Uterus (tissue), 4 donors: Measurements from ENCODE around the gene AGA. TPM values are rescaled to one million over a fixed set of nuclear protein-coding genes. Genes with fewer than 3 reads are reported as not detected.
A peak's percentile ranks its signal among the peaks of the same experiment; 100 is the strongest.

Source experiments
- DNase-seq, 2 donors: peaks; one replicate each; pipeline ENCODE4 v3.0.0-alpha.2; 2019 to 2020
- H3K27ac ChIP-seq, 2 donors: fragments of 200-600 bp; sonication (generic); 1 replicate in 1 of 2; 2 replicates in 1 of 2; pipeline ENCODE4 v1.5.1; 2016 to 2018
- H3K27me3 ChIP-seq, 2 donors: fragments of 200-600 bp; sonication (generic); one replicate each; pipeline ENCODE4 v1.5.1; 2018 to 2019; ENCODE audit warnings: control low read depth in 1 of 2
- H3K36me3 ChIP-seq, 2 donors: fragments of 200-600 bp; sonication (generic); one replicate each; pipeline ENCODE4 v1.5.1; 2019; ENCODE audit warnings: control low read depth in 1 of 2
- H3K4me1 ChIP-seq, 2 donors: fragments of 200-600 bp; sonication (generic); one replicate each; pipeline ENCODE4 v1.5.1; 2018 to 2019; ENCODE audit warnings: control low read depth in 1 of 2
- H3K4me3 ChIP-seq, 2 donors: fragments of 200-600 bp; sonication (generic); 1 replicate in 1 of 2; 2 replicates in 1 of 2; pipeline ENCODE4 v1.5.1; 2018 to 2019; ENCODE audit warnings: mild to moderate bottlenecking in 1 of 2
- H3K9me3 ChIP-seq, 2 donors: fragments of 200-600 bp; sonication (generic); one replicate each; pipeline ENCODE4 v1.5.1; 2019; ENCODE audit warnings: control low read depth in 1 of 2
- CTCF ChIP-seq, 4 experiments: fragments of 200-600 bp in 2 of 4; fragments of 450-650 bp in 2 of 4; sonication (generic) in 2 of 4; IDR thresholded peaks; one replicate each; pipeline ENCODE4 v1.5.1; 2016 to 2019; ENCODE audit warnings: antibody characterized with exemption in 4 of 4, mild to moderate bottlenecking in 2 of 4, moderate library complexity in 1 of 4
- POLR2A ChIP-seq, 2 donors: fragments of 450-650 bp; IDR thresholded peaks; one replicate each; pipeline ENCODE4 v1.6.1; 2016; ENCODE audit warnings: antibody characterized with exemption in 2 of 2, mild to moderate bottlenecking in 1 of 2, moderate library complexity in 1 of 2
- intact Hi-C: fragments of 100-400 bp; cut with DNase I; formaldehyde crosslinking; loops from one replicate; pipeline ENCODE4 v1.15.1; 2023; ENCODE audit warnings: low total_unique reads
- total RNA-seq, 4 donors: library from RNA; depleted of rRNA in 3 of 4; stranded (reverse); fragments of >200 nt in 3 of 4; gene quantifications; one replicate each; pipeline versions ENCODE4 v1.1.0 to v1.2.4, GENCODE V29; 2014 to 2023
- donor health status: DM: yes; HTN: yes; CAD: no.

Gene AGA
- 10 to 100 TPM in 1 of 4 donors, 1 to 10 TPM in 3; 2.3 to 38.0 (median 6.8) TPM for total RNA-seq

DNA sequence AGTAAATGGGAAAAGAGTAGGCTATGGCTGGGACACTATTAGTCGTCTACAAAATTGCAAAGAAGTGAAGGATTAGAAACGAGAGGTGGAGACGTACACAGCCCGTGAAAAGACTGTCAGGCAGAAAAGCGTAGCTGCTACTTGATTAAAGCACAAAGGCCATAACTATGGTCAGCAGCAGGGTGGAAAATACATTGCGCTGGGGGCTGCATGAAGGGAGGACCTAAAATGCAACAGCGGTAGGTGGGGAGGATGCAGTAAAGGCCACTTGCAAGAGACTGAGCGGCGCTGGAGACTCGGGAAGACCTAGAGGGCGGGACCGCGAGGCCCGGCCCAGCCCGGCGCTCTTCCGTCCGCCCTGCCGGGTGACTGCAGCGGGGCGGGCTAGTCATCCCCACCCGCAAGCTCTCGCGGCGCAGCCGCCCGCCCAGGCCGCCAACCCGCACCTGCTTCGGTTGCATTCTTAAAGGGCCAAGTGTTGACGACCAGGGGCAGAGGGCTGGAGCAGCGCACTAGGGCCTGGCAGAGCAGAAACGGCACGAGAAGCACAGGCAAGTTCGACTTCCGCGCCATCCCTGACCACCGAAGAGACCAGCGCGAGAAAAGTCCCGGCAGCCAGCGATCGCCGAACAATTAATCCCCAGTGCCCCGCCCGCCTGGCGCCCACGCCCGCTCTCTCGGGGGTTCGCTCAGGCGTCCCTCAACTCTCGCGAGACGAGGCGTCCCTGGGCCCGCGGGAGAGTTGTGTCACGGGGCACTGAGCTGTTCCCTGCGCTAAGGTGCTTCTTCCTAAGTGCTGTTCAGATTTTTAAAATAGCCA is at the start of gene AGA:
TSS of gene AGA (minus strand) at position 635 of the 820 bp plus-strand sequence. CDS start at position 573, 62 bp downstream.
- Histone ChIP-seq H3K27ac (peak within 1 kb of the TSS; percentile 93 to 96), H3K9me3 (no peaks in the 10 kb centered on the region), H3K4me3 (peak within 1 kb of the TSS; percentile 57 to 58), H3K36me3 (no peaks in the 10 kb centered on the region), H3K27me3 (no peaks in the 10 kb centered on the region), H3K4me1 (peaks cover 0 to 5% of the 10 kb centered on the region in 2 donors)
- DNase-seq, result peak; percentile 96
- TF ChIP-seq CTCF (IDR thresholded peaks at IDR 0.05), result peak in 2 of 4 experiments; percentile 4 to 6
- peak; percentile 48 to 59 for TF ChIP-seq POLR2A (IDR thresholded peaks at IDR 0.05)
- intact Hi-C loops, result no loop called here

DNA sequence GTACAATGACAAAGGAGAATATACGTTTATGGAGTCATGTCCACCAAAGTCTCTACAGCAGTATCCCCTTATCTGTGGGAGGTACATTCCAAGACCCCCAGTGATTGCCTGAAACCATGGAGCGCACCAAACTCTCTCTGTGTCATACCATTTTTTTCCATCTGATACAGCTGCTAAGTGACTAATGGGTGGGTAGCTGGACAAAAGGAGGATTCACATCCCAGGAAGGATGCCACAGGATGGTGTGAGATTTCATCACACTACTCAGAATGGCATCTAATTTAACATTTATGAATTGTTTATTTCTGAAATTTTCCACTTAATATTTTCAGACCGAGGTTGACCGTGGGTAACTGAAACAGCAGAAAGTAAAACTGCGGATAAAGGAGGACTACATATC is 49.8 kb upstream of the AGA start:
- no peaks in the 10 kb centered on the region for H3K4me1 ChIP-seq
- no peaks in the 10 kb centered on the region for H3K27me3 ChIP-seq
- no peak for DNase-seq
- H3K27ac ChIP-seq, result no peak overlapping the region
- H3K4me3 ChIP-seq, result no peak overlapping the region
- no peaks in the 10 kb centered on the region for H3K36me3 ChIP-seq
- intact Hi-C loops, result no loop called here
- no peak for TF ChIP-seq POLR2A (IDR thresholded peaks at IDR 0.05)
- no peak for TF ChIP-seq CTCF (IDR thresholded peaks at IDR 0.05)
- no peaks in the 10 kb centered on the region for H3K9me3 ChIP-seq

GRCh38 chr4:177490769-177491168 is 48.5 kb upstream of the AGA start:
- intact Hi-C loops, result no loop called here
- no peak for TF ChIP-seq CTCF (IDR thresholded peaks at IDR 0.05)
- TF ChIP-seq POLR2A (IDR thresholded peaks at IDR 0.05), result no peak
- Histone ChIP-seq H3K27me3 (no peaks in the 10 kb centered on the region), H3K4me1 (no peaks in the 10 kb centered on the region), H3K27ac (no peak overlapping the region), H3K4me3 (no peak overlapping the region), H3K9me3 (no peaks in the 10 kb centered on the region), H3K36me3 (no peaks in the 10 kb centered on the region)
- no peak for DNase-seq

GRCh38 chr4:177489471-177490246 is 47.4 kb upstream of the AGA start:
- Histone ChIP-seq H3K27me3 (no peaks in the 10 kb centered on the region), H3K4me3 (no peak overlapping the region), H3K36me3 (no peaks in the 10 kb centered on the region), H3K4me1 (no peaks in the 10 kb centered on the region), H3K27ac (no peak overlapping the region), H3K9me3 (no peaks in the 10 kb centered on the region)
- TF ChIP-seq POLR2A (IDR thresholded peaks at IDR 0.05) (no peak), CTCF (IDR thresholded peaks at IDR 0.05) (no peak)
- intact Hi-C loops, result no loop called here
- no peak for DNase-seq

DNA sequence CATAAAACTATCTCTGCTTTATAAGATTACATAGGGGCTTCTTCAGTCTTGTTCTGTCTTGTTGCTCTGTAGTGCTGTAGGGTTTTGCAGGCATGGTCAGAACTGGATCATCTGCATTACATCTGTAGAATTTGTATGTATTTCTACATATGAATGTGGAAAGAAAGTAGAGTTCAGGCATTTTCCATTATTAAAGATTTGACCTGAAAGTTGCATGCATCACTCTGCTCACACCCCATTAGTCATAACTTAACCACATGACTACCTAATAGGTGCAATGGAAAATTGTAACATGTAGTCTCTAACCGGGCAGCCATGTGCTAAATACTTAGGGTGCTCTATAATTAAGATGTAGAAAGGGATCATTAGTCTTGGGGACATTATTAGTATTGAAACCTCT is 45.7 kb upstream of the AGA start:
- TF ChIP-seq CTCF (IDR thresholded peaks at IDR 0.05) (no peak), POLR2A (IDR thresholded peaks at IDR 0.05) (no peak)
- intact Hi-C loops, result no loop called here

More for the DNA sequence above, 45.7 kb upstream of the AGA start:
- Histone ChIP-seq H3K4me3 (no peak overlapping the region), H3K4me1 (no peaks in the 10 kb centered on the region), H3K27me3 (no peaks in the 10 kb centered on the region), H3K36me3 (no peaks in the 10 kb centered on the region), H3K27ac (no peak overlapping the region), H3K9me3 (no peaks in the 10 kb centered on the region)
- DNase-seq, result no peak
